Naive B cell (primary cell): Measurements from ENCODE around the gene EML4. TPM values are rescaled to one million over a fixed set of nuclear protein-coding genes. Genes with fewer than 3 reads are reported as not detected.
"Not testable (repeated sequence)": the region's sequence is repeated elsewhere in the genome, so short reads cannot be mapped to it uniquely, and the experiment has no call there.

Source experiments
- ATAC-seq, 2 donors: fragments of 150-1000 bp; cut with Tn5 transposase; 2 replicates each; pipeline ENCODE4 v1.10.0; 2021; ENCODE audit warnings: low read depth in 2 of 2, mild to moderate bottlenecking in 2 of 2, moderate library complexity in 2 of 2
- DNase-seq: peaks from one replicate; pipeline ENCODE4 v3.0.0; 2022
- H3K27ac Mint-ChIP-seq, 6 donors: one replicate each; pipeline ENCODE4 v1.8.0; 2020 to 2022; ENCODE audit warnings: mild to moderate bottlenecking in 6 of 6, mixed read lengths in 6 of 6, moderate library complexity in 5 of 6, inconsistent platforms in 2 of 6
- H3K27me3 Mint-ChIP-seq, 3 donors: one replicate each; pipeline ENCODE4 v1.8.0; 2021 to 2022; ENCODE audit warnings: mixed read lengths in 3 of 3, mild to moderate bottlenecking in 1 of 3
- H3K36me3 Mint-ChIP-seq, 2 donors: one replicate each; pipeline ENCODE4 v1.8.0; 2020 to 2022; ENCODE audit warnings: mixed read lengths in 2 of 2, inconsistent platforms in 1 of 2, mild to moderate bottlenecking in 1 of 2
- H3K4me1 Mint-ChIP-seq, 3 donors: one replicate each; pipeline ENCODE4 v1.8.0; 2020 to 2022; ENCODE audit warnings: mixed read lengths in 3 of 3, inconsistent platforms in 1 of 3, mild to moderate bottlenecking in 1 of 3, moderate library complexity in 1 of 3
- H3K4me3 Mint-ChIP-seq, 8 donors: one replicate each; pipeline ENCODE4 v1.8.0; 2020 to 2022; ENCODE audit warnings: mild to moderate bottlenecking in 8 of 8, mixed read lengths in 8 of 8, moderate library complexity in 8 of 8, inconsistent platforms in 2 of 8
- H3K9me3 Mint-ChIP-seq, 7 donors: one replicate each; pipeline ENCODE4 v1.8.0; 2020 to 2022; ENCODE audit warnings: mixed read lengths in 7 of 7, mild to moderate bottlenecking in 5 of 7, inconsistent platforms in 2 of 7, moderate library complexity in 1 of 7
- polyA plus RNA-seq, 6 donors: library from polyadenylated mRNA; unstranded; fragments of 300-500 nt; fragmentation: Illumina TruSeq; gene quantifications; one replicate each; pipeline ENCODE4 v1.2.3, GENCODE V29; 2021; ENCODE audit warnings: low read depth in 6 of 6

Gene EML4
- polyA plus RNA-seq, 6 donors from 2014 or later: 33.3 to 77.6 (median 62.5) TPM

GRCh38 chr2:42249887-42250286 is 80.7 kb downstream of the EML4 start:
- no peak overlapping the region for H3K4me3 Mint-ChIP-seq
- peaks cover 35 to 58% (median 43%) of the 10 kb centered on the region in 3 donors for H3K4me1 Mint-ChIP-seq
- DNase-seq (no peak), ATAC-seq (no peak)
- H3K9me3 Mint-ChIP-seq: peaks cover 0 to 11% (median 6%) of the 10 kb centered on the region in 7 donors
- H3K27me3 Mint-ChIP-seq: no peaks in the 10 kb centered on the region
- H3K27ac Mint-ChIP-seq: peak overlapping the region in 3 of 6 donors; percentile 11 to 79 (median 19)
- H3K36me3 Mint-ChIP-seq: peaks cover 33 to 41% of the 10 kb centered on the region in 2 donors

GRCh38 chr2:42250925-42251324 is 81.8 kb downstream of the EML4 start:
- Mint-ChIP-seq H3K4me1 (peaks cover 35 to 64% (median 54%) of the 10 kb centered on the region in 3 donors), H3K36me3 (peaks cover 32 to 40% of the 10 kb centered on the region in 2 donors), H3K9me3 (peaks cover 0 to 11% (median 6%) of the 10 kb centered on the region in 7 donors), H3K27ac (peak overlapping the region in 3 of 6 donors; percentile 30 to 55 (median 30)), H3K4me3 (no peak overlapping the region), H3K27me3 (no peaks in the 10 kb centered on the region)
- no peak for DNase-seq
- ATAC-seq: no peak

GRCh38 chr2:42252464-42252863 is 83.3 kb downstream of the EML4 start:
- peak overlapping the region in 2 of 6 donors; percentile 55 to 62 for H3K27ac Mint-ChIP-seq
- H3K9me3 Mint-ChIP-seq: peaks cover 0 to 11% (median 6%) of the 10 kb centered on the region in 7 donors
- H3K27me3 Mint-ChIP-seq: no peaks in the 10 kb centered on the region
- ATAC-seq: no peak
- H3K36me3 Mint-ChIP-seq: peaks cover 17 to 32% of the 10 kb centered on the region in 2 donors
- peaks cover 42 to 72% (median 69%) of the 10 kb centered on the region in 3 donors for H3K4me1 Mint-ChIP-seq
- DNase-seq: no peak
- no peak overlapping the region for H3K4me3 Mint-ChIP-seq

- DNase-seq (no peak), ATAC-seq (peak; percentile 17 to 23)
- H3K4me3 Mint-ChIP-seq: peak overlapping the region in 6 of 8 donors; percentile 11 to 65 (median 18)
- H3K27ac Mint-ChIP-seq: peak overlapping the region; percentile 39 to 95 (median 65)
- peaks cover 15 to 32% of the 10 kb centered on the region in 2 donors for H3K36me3 Mint-ChIP-seq
- peaks cover 0 to 11% (median 6%) of the 10 kb centered on the region in 7 donors for H3K9me3 Mint-ChIP-seq
- H3K27me3 Mint-ChIP-seq: no peaks in the 10 kb centered on the region
- H3K4me1 Mint-ChIP-seq: peaks cover 42 to 69% (median 67%) of the 10 kb centered on the region in 3 donors
Observed at GRCh38 chr2:42254186-42254895, 85.2 kb downstream of the EML4 start.

GRCh38 chr2:42256505-42256904 is 87.4 kb downstream of the EML4 start:
- peaks cover 32 to 54% (median 54%) of the 10 kb centered on the region in 3 donors for H3K4me1 Mint-ChIP-seq
- H3K27me3 Mint-ChIP-seq: no peaks in the 10 kb centered on the region
- ATAC-seq (peak; percentile 88 to 91), DNase-seq (peak; percentile 52)
- peak overlapping the region; percentile 13 to 82 (median 77) for H3K27ac Mint-ChIP-seq
- peaks cover 0 to 11% (median 6%) of the 10 kb centered on the region in 7 donors for H3K9me3 Mint-ChIP-seq
- peak overlapping the region in 7 of 8 donors; percentile 14 to 74 (median 24) for H3K4me3 Mint-ChIP-seq
- peaks cover 10 to 28% of the 10 kb centered on the region in 2 donors for H3K36me3 Mint-ChIP-seq

GRCh38 chr2:42261518-42262195 is 92.5 kb downstream of the EML4 start:
- DNase-seq (no peak), ATAC-seq (no peak)
- Mint-ChIP-seq H3K36me3 (peaks cover 0 to 11% of the 10 kb centered on the region in 2 donors), H3K4me3 (no peak overlapping the region), H3K9me3 (no peaks in the 10 kb centered on the region), H3K4me1 (peaks cover 5 to 10% (median 6%) of the 10 kb centered on the region in 3 donors), H3K27ac (peak overlapping the region in 3 of 6 donors; percentile 15 to 59 (median 39)), H3K27me3 (no peaks in the 10 kb centered on the region)

- no peak for ATAC-seq
- peaks cover 0 to 4% (median 0%) of the 10 kb centered on the region in 3 donors for H3K4me1 Mint-ChIP-seq
- H3K4me3 Mint-ChIP-seq: peak overlapping the region in 1 of 8 donors; percentile 54
- H3K27me3 Mint-ChIP-seq: no peaks in the 10 kb centered on the region
- H3K36me3 Mint-ChIP-seq: peaks cover 0 to 12% of the 10 kb centered on the region in 2 donors
- no peaks in the 10 kb centered on the region for H3K9me3 Mint-ChIP-seq
- no peak for DNase-seq
- peak overlapping the region in 1 of 6 donors; percentile 53 for H3K27ac Mint-ChIP-seq
Observed at GRCh38 chr2:42266236-42266635, 97.1 kb downstream of the EML4 start.

- no peak for ATAC-seq
- H3K27ac Mint-ChIP-seq: peak overlapping the region in 1 of 6 donors; percentile 1
Observed at GRCh38 chr2:42267530-42267929, 98.4 kb downstream of the EML4 start.

GRCh38 chr2:42268528-42269151 is 99.5 kb downstream of the EML4 start:
- H3K27me3 Mint-ChIP-seq: no peaks in the 10 kb centered on the region
- DNase-seq (no peak), ATAC-seq (no peak)
- peaks cover 0 to 4% (median 0%) of the 10 kb centered on the region in 3 donors for H3K4me1 Mint-ChIP-seq
- H3K9me3 Mint-ChIP-seq: no peaks in the 10 kb centered on the region
- no peak overlapping the region for H3K4me3 Mint-ChIP-seq
- peak overlapping the region in 1 of 6 donors; percentile 18 for H3K27ac Mint-ChIP-seq
- H3K36me3 Mint-ChIP-seq: peaks cover 0 to 4% of the 10 kb centered on the region in 2 donors

More at GRCh38 chr2:42267530-42267929, 98.4 kb downstream of the EML4 start:
- no peak for DNase-seq
- no peaks in the 10 kb centered on the region for H3K9me3 Mint-ChIP-seq
- H3K27me3 Mint-ChIP-seq: no peaks in the 10 kb centered on the region
- peaks cover 0 to 8% of the 10 kb centered on the region in 2 donors for H3K36me3 Mint-ChIP-seq
- peaks cover 0 to 4% (median 0%) of the 10 kb centered on the region in 3 donors for H3K4me1 Mint-ChIP-seq
- no peak overlapping the region for H3K4me3 Mint-ChIP-seq

- H3K27me3 Mint-ChIP-seq: no peaks in the 10 kb centered on the region
- H3K9me3 Mint-ChIP-seq: no peaks in the 10 kb centered on the region
- H3K36me3 Mint-ChIP-seq: peaks cover 0 to 7% of the 10 kb centered on the region in 2 donors
- no peak for DNase-seq
- peak overlapping the region in 1 of 6 donors; percentile 39 for H3K27ac Mint-ChIP-seq
- peaks cover 0 to 4% (median 0%) of the 10 kb centered on the region in 3 donors for H3K4me1 Mint-ChIP-seq
- no peak overlapping the region for H3K4me3 Mint-ChIP-seq
- no peak for ATAC-seq
Observed at GRCh38 chr2:42270757-42271156, 101.6 kb downstream of the EML4 start.

GRCh38 chr2:42271246-42271645 is 102.1 kb downstream of the EML4 start:
- ATAC-seq, H3K27ac Mint-ChIP-seq, H3K9me3 Mint-ChIP-seq, H3K27me3 Mint-ChIP-seq, H3K4me1 Mint-ChIP-seq, H3K36me3 Mint-ChIP-seq, H3K4me3 Mint-ChIP-seq, DNase-seq: not testable (repeated sequence)

GRCh38 chr2:42274863-42275262 is 105.7 kb downstream of the EML4 start:
- Mint-ChIP-seq H3K9me3 (no peaks in the 10 kb centered on the region), H3K36me3 (peaks cover 8 to 15% of the 10 kb centered on the region in 2 donors), H3K27me3 (no peaks in the 10 kb centered on the region), H3K4me1 (peaks cover 0 to 3% (median 0%) of the 10 kb centered on the region in 3 donors), H3K27ac (peak overlapping the region in 3 of 6 donors; percentile 32 to 93 (median 79)), H3K4me3 (no peak overlapping the region)
- DNase-seq (no peak), ATAC-seq (no peak)

- Mint-ChIP-seq H3K27me3 (no peaks in the 10 kb centered on the region), H3K9me3 (no peaks in the 10 kb centered on the region), H3K27ac (peak overlapping the region in 4 of 6 donors; percentile 4 to 87 (median 40)), H3K4me3 (no peak overlapping the region), H3K4me1 (peaks cover 0 to 3% (median 0%) of the 10 kb centered on the region in 3 donors), H3K36me3 (peaks cover 19 to 20% of the 10 kb centered on the region in 2 donors)
- DNase-seq (no peak), ATAC-seq (no peak)
Observed at GRCh38 chr2:42281416-42282081, 112.4 kb downstream of the EML4 start.
